Body of pancreas (tissue), 4 donors: ENCODE results near the gene PITPNC1.

Experiments
- CTCF ChIP-seq, 7 experiments: fragments of 450-650 bp in 4 of 7; fragments of 200-600 bp in 3 of 7; sonication (generic) in 3 of 7; IDR thresholded peaks; one replicate each; pipeline ENCODE4 v1.5.1; 2016 to 2019; ENCODE audit warnings: antibody characterized with exemption in 7 of 7
- POLR2A ChIP-seq, 3 donors: fragments of 450-650 bp; IDR thresholded peaks; one replicate each; pipeline ENCODE4 v1.6.1; 2016; ENCODE audit warnings: antibody characterized with exemption in 3 of 3, mild to moderate bottlenecking in 2 of 3

- TF ChIP-seq POLR2A (IDR thresholded peaks at IDR 0.05) (no peak), CTCF (IDR thresholded peaks at IDR 0.05) (no peak)
Measured at GRCh38 chr17:67563692-67564228, 186.7 kb downstream of the PITPNC1 start.
